Measurements from ENCODE around the gene POLD2. TPM values are rescaled to one million over a fixed set of nuclear protein-coding genes. Genes with fewer than 3 reads are reported as not detected.

POLD2 gene
- total RNA-seq, 1 donor from 2014 or later, result 42.0 TPM

GRCh38 chr7:44156453-44157010 lies 33.2 kb upstream of the POLD2 start:
- H3K9me3 ChIP-seq, result no peaks in the 10 kb centered on the region
- TF ChIP-seq POLR2A (IDR thresholded peaks at IDR 0.05) (no peak), POLR2AphosphoS5 (IDR thresholded peaks at IDR 0.05; ENCODE audit: insufficient read depth in 1 of 2, low read depth in 1 of 2) (no peak)
- no peaks in the 10 kb centered on the region for H3K27me3 ChIP-seq
- no peak overlapping the region for H3K27ac ChIP-seq
- no peaks in the 10 kb centered on the region for H3K4me1 ChIP-seq
- no peak for DNase-seq (ENCODE audit: extremely low spot score in 2 of 2)
- no peaks in the 10 kb centered on the region for H3K36me3 ChIP-seq
- no peak overlapping the region for H3K4me3 ChIP-seq
- intact Hi-C loops (cut with DNase I), result no loop called here

GRCh38 chr7:44155191-44156185 lies 32.1 kb upstream of the POLD2 start:
- intact Hi-C loops (cut with DNase I), result no loop called here
- H3K9me3 ChIP-seq, result no peaks in the 10 kb centered on the region
- no peaks in the 10 kb centered on the region for H3K36me3 ChIP-seq
- no peak for DNase-seq (ENCODE audit: extremely low spot score in 2 of 2)
- no peak overlapping the region for H3K4me3 ChIP-seq
- H3K27ac ChIP-seq, result no peak overlapping the region
- H3K27me3 ChIP-seq, result no peaks in the 10 kb centered on the region
- TF ChIP-seq POLR2A (IDR thresholded peaks at IDR 0.05), result no peak
- TF ChIP-seq, protein P1, sequence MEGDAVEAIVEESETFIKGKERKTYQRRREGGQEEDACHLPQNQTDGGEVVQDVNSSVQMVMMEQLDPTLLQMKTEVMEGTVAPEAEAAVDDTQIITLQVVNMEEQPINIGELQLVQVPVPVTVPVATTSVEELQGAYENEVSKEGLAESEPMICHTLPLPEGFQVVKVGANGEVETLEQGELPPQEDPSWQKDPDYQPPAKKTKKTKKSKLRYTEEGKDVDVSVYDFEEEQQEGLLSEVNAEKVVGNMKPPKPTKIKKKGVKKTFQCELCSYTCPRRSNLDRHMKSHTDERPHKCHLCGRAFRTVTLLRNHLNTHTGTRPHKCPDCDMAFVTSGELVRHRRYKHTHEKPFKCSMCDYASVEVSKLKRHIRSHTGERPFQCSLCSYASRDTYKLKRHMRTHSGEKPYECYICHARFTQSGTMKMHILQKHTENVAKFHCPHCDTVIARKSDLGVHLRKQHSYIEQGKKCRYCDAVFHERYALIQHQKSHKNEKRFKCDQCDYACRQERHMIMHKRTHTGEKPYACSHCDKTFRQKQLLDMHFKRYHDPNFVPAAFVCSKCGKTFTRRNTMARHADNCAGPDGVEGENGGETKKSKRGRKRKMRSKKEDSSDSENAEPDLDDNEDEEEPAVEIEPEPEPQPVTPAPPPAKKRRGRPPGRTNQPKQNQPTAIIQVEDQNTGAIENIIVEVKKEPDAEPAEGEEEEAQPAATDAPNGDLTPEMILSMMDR (IDR thresholded peaks at IDR 0.05), result no peak
- no peak for TF ChIP-seq POLR2AphosphoS5 (IDR thresholded peaks at IDR 0.05; ENCODE audit: insufficient read depth in 1 of 2, low read depth in 1 of 2)
- peaks cover 2% of the 10 kb centered on the region for H3K4me1 ChIP-seq

DNA sequence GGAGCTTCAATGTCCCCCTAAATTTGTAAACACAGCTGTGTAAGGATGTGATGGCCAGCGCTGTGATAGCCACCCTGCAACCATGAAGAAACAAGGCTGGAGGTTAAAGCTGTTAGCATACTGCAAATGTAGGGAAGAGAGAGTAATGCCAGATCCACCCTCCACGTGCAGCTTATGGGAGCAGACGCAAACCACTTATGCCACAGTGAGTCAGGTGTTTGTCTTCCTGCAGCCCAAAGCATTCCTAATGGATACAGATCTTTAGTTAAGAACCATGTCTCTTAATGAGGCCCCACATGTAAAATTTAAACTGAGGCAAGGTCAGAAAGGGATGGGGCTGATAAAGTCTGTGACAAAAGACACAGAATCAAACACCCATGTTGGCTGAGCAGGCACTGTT lies 31.4 kb upstream of the POLD2 start:
- DNase-seq (ENCODE audit: extremely low spot score in 2 of 2), result no peak
- Histone ChIP-seq H3K27me3 (no peaks in the 10 kb centered on the region), H3K36me3 (no peaks in the 10 kb centered on the region), H3K4me1 (peaks cover 10% of the 10 kb centered on the region), H3K4me3 (no peak overlapping the region), H3K27ac (no peak overlapping the region), H3K9me3 (no peaks in the 10 kb centered on the region)
- intact Hi-C loops (cut with DNase I), result no loop called here
- TF ChIP-seq, protein P1 (IDR thresholded peaks at IDR 0.05), result no peak
- TF ChIP-seq POLR2A (IDR thresholded peaks at IDR 0.05), result no peak
- TF ChIP-seq POLR2AphosphoS5 (IDR thresholded peaks at IDR 0.05; ENCODE audit: insufficient read depth in 1 of 2, low read depth in 1 of 2), result no peak

GRCh38 chr7:44153948-44154335 lies 30.6 kb upstream of the POLD2 start:
- H3K36me3 ChIP-seq, result no peaks in the 10 kb centered on the region
- H3K4me1 ChIP-seq, result peaks cover 11% of the 10 kb centered on the region
- H3K27ac ChIP-seq, result no peak overlapping the region
- no peak for TF ChIP-seq POLR2A (IDR thresholded peaks at IDR 0.05)
- TF ChIP-seq POLR2AphosphoS5 (IDR thresholded peaks at IDR 0.05; ENCODE audit: insufficient read depth in 1 of 2, low read depth in 1 of 2), result no peak
- TF ChIP-seq, protein P1 (IDR thresholded peaks at IDR 0.05), result no peak
- no peaks in the 10 kb centered on the region for H3K27me3 ChIP-seq
- intact Hi-C loops (cut with DNase I), result no loop called here
- DNase-seq (ENCODE audit: extremely low spot score in 2 of 2), result no peak
- no peaks in the 10 kb centered on the region for H3K9me3 ChIP-seq
- H3K4me3 ChIP-seq, result no peak overlapping the region

GRCh38 chr7:44152971-44153947 lies 29.9 kb upstream of the POLD2 start:
- intact Hi-C loops (cut with DNase I), result no loop called here
- no peak overlapping the region for H3K4me3 ChIP-seq
- no peak overlapping the region for H3K27ac ChIP-seq
- no peaks in the 10 kb centered on the region for H3K36me3 ChIP-seq
- no peak for DNase-seq (ENCODE audit: extremely low spot score in 2 of 2)
- no peaks in the 10 kb centered on the region for H3K9me3 ChIP-seq
- TF ChIP-seq POLR2AphosphoS5 (IDR thresholded peaks at IDR 0.05; ENCODE audit: insufficient read depth in 1 of 2, low read depth in 1 of 2) (no peak), POLR2A (IDR thresholded peaks at IDR 0.05) (no peak)
- TF ChIP-seq, protein P1 (IDR thresholded peaks at IDR 0.05), result no peak
- no peaks in the 10 kb centered on the region for H3K27me3 ChIP-seq
- H3K4me1 ChIP-seq, result peaks cover 11% of the 10 kb centered on the region
